ENCODE results near the gene COLGALT1. TPM values are rescaled to one million over a fixed set of nuclear protein-coding genes. Genes with fewer than 3 reads are reported as not detected.

COLGALT1 gene
- total RNA-seq, 1 experiment from 2014 or later = 48.5 TPM

- H3K4ac ChIP-seq (ENCODE audit: low read depth, low read length) = no peak overlapping the region; the same call in 1 of the 2 replicates
- no peak overlapping the region for H2BK12ac ChIP-seq (ENCODE audit: insufficient read length, low read depth, low read length)
- DNase-seq = no peak
- TF ChIP-seq CTCF (conservative IDR thresholded peaks at IDR 0.05) = no peak
- H3K79me2 ChIP-seq (ENCODE audit: insufficient read depth, low read length) = no peaks in the 10 kb centered on the region
- no peaks in the 10 kb centered on the region for H3K23me2 ChIP-seq (ENCODE audit: insufficient read length, low read depth, low read length, poor library complexity, severe bottlenecking)
- no peak overlapping the region for H3T11ph ChIP-seq (ENCODE audit: low read length)
- no peaks in the 10 kb centered on the region for H3K27me3 ChIP-seq (ENCODE audit: insufficient read depth, low read length)
- no peak overlapping the region for H3K18ac ChIP-seq (ENCODE audit: insufficient read length, low read depth, low read length)
- peaks cover 8 to 15% of the 10 kb centered on the region in 2 experiments for H3K4me1 Mint-ChIP-seq
- no peak overlapping the region for H3K27ac Mint-ChIP-seq
- no peak overlapping the region for H2AK5ac ChIP-seq (ENCODE audit: insufficient read length, low read length)
- no peaks in the 10 kb centered on the region for H3K9me3 ChIP-seq (ENCODE audit: control insufficient read depth, low read depth, low read length)
- peaks cover 5 to 7% of the 10 kb centered on the region in 2 experiments; a peak in 3 of 5 replicates for H3K9me3 Mint-ChIP-seq
- no peak overlapping the region for H2BK15ac ChIP-seq (ENCODE audit: low read depth, low read length)
- H3K36me3 Mint-ChIP-seq (ENCODE audit: insufficient read depth in 1 of 3, low read depth in 3 of 3) = no peaks in the 10 kb centered on the region; a peak in 1 of 7 replicates
- no peak overlapping the region for H2BK20ac ChIP-seq (ENCODE audit: low read depth, low read length, poor library complexity, severe bottlenecking)
- no peak overlapping the region for H3K4me2 ChIP-seq (ENCODE audit: insufficient read depth, insufficient read length, low read length)
- no peaks in the 10 kb centered on the region for H4K20me1 ChIP-seq (ENCODE audit: control insufficient read depth, insufficient read depth, insufficient read length)
- peaks cover 8% of the 10 kb centered on the region for H3K27me3 Mint-ChIP-seq (ENCODE audit: low read depth)
- 0 out of 2 replicates have a peak, but pooled peaks cover 2% of the 10 kb centered on the region for H3K4me1 ChIP-seq (ENCODE audit: insufficient read depth, low read length)
- no peaks in the 10 kb centered on the region for H3K79me1 ChIP-seq (ENCODE audit: insufficient read depth, low read depth, low read length, poor library complexity, severe bottlenecking)
- no peak overlapping the region for H4K91ac ChIP-seq (ENCODE audit: insufficient read length, low read depth, low read length)
- no peak overlapping the region for H3K14ac ChIP-seq (ENCODE audit: insufficient read depth, low read length)
- no peak overlapping the region for H4K5ac ChIP-seq (ENCODE audit: insufficient read length, low read depth, low read length)
- H3K4me3 Mint-ChIP-seq = no peak overlapping the region
- WGBS (ENCODE audit: extremely low coverage, insufficient read length, low lambda C conversion rate) = no CpG with 5 or more reads among the region's 16 CpGs
- H2BK120ac ChIP-seq (ENCODE audit: low read depth, low read length, poor library complexity, severe bottlenecking) = no peak overlapping the region
- H2BK5ac ChIP-seq (ENCODE audit: insufficient read length, low read length) = no peak overlapping the region
- no peak overlapping the region for H3K27ac ChIP-seq (ENCODE audit: insufficient read length, low read depth, low read length)
- H4K8ac ChIP-seq (replicated peaks; ENCODE audit: insufficient read length, low read depth, low read length) = no peak overlapping the region
- H3K56ac ChIP-seq (ENCODE audit: insufficient read length, low read depth, low read length) = no peak overlapping the region
- H3K23ac ChIP-seq (ENCODE audit: insufficient read length, low read depth, low read length) = no peak overlapping the region
- H2AFZ ChIP-seq (ENCODE audit: low read length) = no peak overlapping the region
- H3K9ac ChIP-seq (ENCODE audit: extremely low read depth, insufficient read length, low read length) = no peak overlapping the region
Measured at GRCh38 chr19:17532116-17532515, 23.3 kb upstream of the COLGALT1 start.
